ENCODE data around the gene EML5. TPM values are rescaled to one million over a fixed set of nuclear protein-coding genes. Genes with fewer than 3 reads are reported as not detected.

EML5 gene
- total and polyA plus RNA-seq, 2 donors (not counting 3 experiments of a cell fraction or from before 2014, with no cell fraction given): not detected

DNA sequence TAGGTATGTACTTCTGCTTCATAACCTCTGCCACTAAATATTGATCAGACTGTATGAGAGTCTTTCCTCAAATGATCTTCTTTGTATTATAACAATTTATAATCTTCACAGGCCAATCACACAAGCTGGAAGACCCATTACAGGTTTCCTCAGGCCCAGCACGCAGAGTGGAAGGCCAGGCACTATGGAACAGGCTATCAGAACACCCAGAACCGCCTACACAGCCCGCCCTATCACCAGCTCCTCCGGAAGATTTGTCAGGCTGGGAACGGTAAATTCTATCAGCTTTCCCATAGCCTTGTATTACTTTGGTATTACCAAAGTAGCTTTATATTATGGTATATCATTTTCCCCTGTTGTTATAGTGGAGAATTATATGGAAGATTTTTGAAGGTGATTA is 48.2 kb upstream of the EML5 start:
- H3K27me3 ChIP-seq (ENCODE audit: control insufficient read depth in 2 of 2, insufficient read depth in 2 of 2, low read length in 2 of 2): no peaks in the 10 kb centered on the region
- dilution Hi-C loops (cut with MboI; ENCODE audit: extremely low pct_ligation_motif_present, low sequenced_read_pairs): no loop called here
- FAIRE-seq (no peak), DNase-seq (ENCODE audit: low read depth, low spot score) (no peak)
- no peaks in the 10 kb centered on the region for H3K4me1 ChIP-seq (ENCODE audit: control insufficient read depth, extremely low read depth, insufficient read depth, low read length)
- no peak overlapping the region for H3K9ac ChIP-seq (replicated peaks; ENCODE audit: extremely low read depth, insufficient read depth, low read length)
- no peak overlapping the region for H3K27ac ChIP-seq (ENCODE audit: insufficient read depth, low read depth, low read length)
- no TSS peak for BruUV-seq (replicated peaks)
- H3K9me1 ChIP-seq (replicated peaks; ENCODE audit: control insufficient read depth, extremely low read depth, insufficient read depth, low read length): no peaks in the 10 kb centered on the region
- H4K20me1 ChIP-seq (replicated peaks; ENCODE audit: control insufficient read depth, extremely low read depth, insufficient read depth, low read length): no peaks in the 10 kb centered on the region
- CTCF ChIA-PET: interaction anchor here (6.0 kb wide), 1 partner anchor 14 kb away, joined by 27 read pairs; the partner anchor contains the start of gene TTC8
- H3K79me2 ChIP-seq (ENCODE audit: control insufficient read depth, insufficient read depth, low read length): no peaks in the 10 kb centered on the region
- no peaks in the 10 kb centered on the region for H3K36me3 ChIP-seq (ENCODE audit: control insufficient read depth in 2 of 2, extremely low read depth in 1 of 2, insufficient read depth in 2 of 2, low read length in 2 of 2)
- TF ChIP-seq, protein P1, sequence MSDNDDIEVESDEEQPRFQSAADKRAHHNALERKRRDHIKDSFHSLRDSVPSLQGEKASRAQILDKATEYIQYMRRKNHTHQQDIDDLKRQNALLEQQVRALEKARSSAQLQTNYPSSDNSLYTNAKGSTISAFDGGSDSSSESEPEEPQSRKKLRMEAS (IDR thresholded peaks at IDR 0.05; ENCODE audit: insufficient read depth, insufficient read length): no peak
- H2AFZ ChIP-seq (ENCODE audit: low read depth, low read length): no peak overlapping the region
- intact Hi-C loops (cut with micrococcal nuclease): no loop called here
- H3K9me3 ChIP-seq (replicated peaks; ENCODE audit: control insufficient read depth, insufficient read depth, low read length): no peaks in the 10 kb centered on the region
- POLR2A ChIA-PET: no interaction called here
- H3K4me2 ChIP-seq (ENCODE audit: insufficient read depth, low read length): no peak overlapping the region
- no peak overlapping the region for H3K4me3 ChIP-seq (replicated peaks in 1 of 3; ENCODE audit: insufficient read depth in 1 of 3, low read depth in 1 of 3, low read length in 3 of 3)

DNA sequence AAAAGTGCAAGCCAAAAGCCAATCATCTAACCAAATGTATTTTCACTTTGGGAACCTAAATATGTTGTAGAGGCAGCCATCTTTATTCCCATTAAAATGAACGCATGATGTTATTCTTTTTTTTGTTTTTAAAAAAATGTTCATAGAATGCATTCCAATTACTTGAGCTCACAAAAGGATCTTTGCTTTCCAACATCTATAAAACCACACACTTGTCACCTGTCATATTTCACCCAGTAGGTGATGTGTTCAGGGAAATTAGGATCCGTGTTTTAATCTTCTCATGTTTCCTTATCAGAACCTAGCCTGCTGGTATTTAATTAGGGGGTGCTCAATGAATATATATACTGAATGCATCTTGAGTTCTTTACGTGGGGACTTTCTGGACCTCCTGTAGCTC is 45.3 kb upstream of the EML5 start:
- H3K27ac ChIP-seq (ENCODE audit: insufficient read depth, low read depth, low read length): no peak overlapping the region
- H2AFZ ChIP-seq (ENCODE audit: low read depth, low read length): no peak overlapping the region
- no TSS peak for BruUV-seq (replicated peaks)
- H4K20me1 ChIP-seq (replicated peaks; ENCODE audit: control insufficient read depth, extremely low read depth, insufficient read depth, low read length): no peaks in the 10 kb centered on the region
- dilution Hi-C loops (cut with MboI; ENCODE audit: extremely low pct_ligation_motif_present, low sequenced_read_pairs) (no loop called here), intact Hi-C loops (cut with micrococcal nuclease) (no loop called here)
- TF ChIP-seq GATA2 (IDR thresholded peaks at IDR 0.05; ENCODE audit: insufficient read depth, insufficient read length, low read depth, low read length) (no peak), MYC (IDR thresholded peaks at IDR 0.05; ENCODE audit: low read depth, low read length) (no peak), EZH2 (IDR thresholded peaks at IDR 0.05; ENCODE audit: borderline replicate concordance, low read depth, low read length, severe bottlenecking) (no peak), POLR2A (IDR thresholded peaks at IDR 0.05; ENCODE audit: low read depth, low read length) (no peak)
- TF ChIP-seq, protein P1 (IDR thresholded peaks at IDR 0.05; ENCODE audit: insufficient read depth, insufficient read length): no peak
- H3K27me3 ChIP-seq (ENCODE audit: control insufficient read depth in 2 of 2, insufficient read depth in 2 of 2, low read length in 2 of 2): no peaks in the 10 kb centered on the region
- no peaks in the 10 kb centered on the region for H3K9me1 ChIP-seq (replicated peaks; ENCODE audit: control insufficient read depth, extremely low read depth, insufficient read depth, low read length)
- ChIA-PET CTCF (interaction anchor here (1.4 to 6.0 kb wide), 4 partner anchors 11 to 30 kb away, joined by 3 to 27 read pairs (median 4); partner anchors contain the start of gene TTC8), POLR2A (no interaction called here)
- H3K4me3 ChIP-seq (replicated peaks in 1 of 3; ENCODE audit: insufficient read depth in 1 of 3, low read depth in 1 of 3, low read length in 3 of 3): no peak overlapping the region
- no peaks in the 10 kb centered on the region for H3K9me3 ChIP-seq (replicated peaks; ENCODE audit: control insufficient read depth, insufficient read depth, low read length)
- no peak overlapping the region for H3K4me2 ChIP-seq (ENCODE audit: insufficient read depth, low read length)
- no peaks in the 10 kb centered on the region for H3K79me2 ChIP-seq (ENCODE audit: control insufficient read depth, insufficient read depth, low read length)
- peaks cover 9% of the 10 kb centered on the region for H3K4me1 ChIP-seq (ENCODE audit: control insufficient read depth, extremely low read depth, insufficient read depth, low read length)
- no peak overlapping the region for H3K9ac ChIP-seq (replicated peaks; ENCODE audit: extremely low read depth, insufficient read depth, low read length)
- DNase-seq (ENCODE audit: low read depth, low spot score): no peak
- no peaks in the 10 kb centered on the region for H3K36me3 ChIP-seq (ENCODE audit: control insufficient read depth in 2 of 2, extremely low read depth in 1 of 2, insufficient read depth in 2 of 2, low read length in 2 of 2)
- FAIRE-seq: no peak

Measured in endothelial cell of umbilical vein (primary cell).